Mucosa of stomach (tissue), 1 donor: ENCODE data around the gene RELCH.
"Not testable (repeated sequence)": the region's sequence is repeated elsewhere in the genome, so short reads cannot be mapped to it uniquely, and the experiment has no call there.

Source experiments
- H3K27me3 ChIP-seq: one replicate; pipeline ENCODE4 v1.7.0; 2013; ENCODE audit warnings: mild to moderate bottlenecking, low read length; ENCODE audit not compliant: control insufficient read depth, insufficient read depth
- H3K36me3 ChIP-seq: one replicate; pipeline ENCODE4 v1.7.0; 2013; ENCODE audit warnings: low read length; ENCODE audit not compliant: control insufficient read depth, insufficient read depth
- H3K4me1 ChIP-seq: one replicate; pipeline ENCODE4 v1.7.0; 2013; ENCODE audit warnings: mild to moderate bottlenecking, low read length; ENCODE audit not compliant: control insufficient read depth, insufficient read depth
- H3K4me3 ChIP-seq: one replicate; pipeline ENCODE4 v1.7.0; 2013; ENCODE audit warnings: low read length
- H3K9ac ChIP-seq: one replicate; pipeline ENCODE4 v1.7.0; 2013; ENCODE audit warnings: mild to moderate bottlenecking, low read length, moderate library complexity
- H3K9me3 ChIP-seq: one replicate; pipeline ENCODE4 v1.7.0; 2013; ENCODE audit warnings: mild to moderate bottlenecking, low read length, moderate library complexity; ENCODE audit not compliant: control insufficient read depth
- donor health status: Pancreatic carcinoma.

Gene RELCH

DNA sequence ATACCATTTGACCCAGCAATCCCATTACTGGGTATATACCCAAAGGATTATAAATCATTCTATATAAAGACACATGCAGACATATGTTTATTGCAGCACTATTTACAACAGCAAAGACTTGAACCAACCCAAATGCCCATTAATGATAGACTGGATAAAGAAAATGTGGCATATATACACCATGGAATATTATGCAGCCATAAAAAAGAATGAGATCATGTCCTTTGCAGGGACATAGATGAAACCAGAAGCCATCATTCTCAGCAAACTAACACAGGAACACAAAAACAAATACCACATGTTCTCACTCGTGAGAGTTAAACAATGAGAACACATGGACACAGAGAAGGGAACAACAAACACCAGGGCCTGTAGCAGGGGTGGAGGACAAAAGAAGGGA lies 20.5 kb upstream of the RELCH start:
- not testable (repeated sequence) for H3K4me1 ChIP-seq, H3K9me3 ChIP-seq

DNA sequence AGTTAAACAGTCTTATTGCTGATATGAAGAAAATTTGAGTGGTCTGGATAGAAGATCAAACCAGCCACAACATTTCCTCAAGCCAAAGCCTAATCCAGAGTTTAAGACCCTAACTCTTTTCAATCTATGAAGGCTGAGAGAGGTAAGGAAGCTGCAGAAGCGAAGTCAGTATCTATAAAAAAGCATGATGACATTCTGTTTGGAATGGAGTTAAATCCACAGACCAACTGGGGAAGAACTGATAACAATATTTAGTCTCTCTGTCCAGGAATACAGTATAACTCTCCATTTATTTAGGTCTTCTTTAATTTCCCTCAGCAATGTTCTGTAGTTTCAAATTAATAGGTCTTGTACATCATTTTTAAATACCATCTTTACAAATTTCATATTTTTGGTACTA lies 16.2 kb upstream of the RELCH start:
- no peaks in the 10 kb centered on the region for H3K27me3 ChIP-seq
- H3K36me3 ChIP-seq = no peaks in the 10 kb centered on the region
- no peak overlapping the region for H3K4me3 ChIP-seq
- H3K9ac ChIP-seq = no peak overlapping the region
- H3K9me3 ChIP-seq = no peaks in the 10 kb centered on the region
- H3K4me1 ChIP-seq = no peaks in the 10 kb centered on the region

More for the DNA sequence above, 20.5 kb upstream of the RELCH start:
- H3K4me3 ChIP-seq, H3K36me3 ChIP-seq, H3K9ac ChIP-seq, H3K27me3 ChIP-seq: not testable (repeated sequence)

DNA sequence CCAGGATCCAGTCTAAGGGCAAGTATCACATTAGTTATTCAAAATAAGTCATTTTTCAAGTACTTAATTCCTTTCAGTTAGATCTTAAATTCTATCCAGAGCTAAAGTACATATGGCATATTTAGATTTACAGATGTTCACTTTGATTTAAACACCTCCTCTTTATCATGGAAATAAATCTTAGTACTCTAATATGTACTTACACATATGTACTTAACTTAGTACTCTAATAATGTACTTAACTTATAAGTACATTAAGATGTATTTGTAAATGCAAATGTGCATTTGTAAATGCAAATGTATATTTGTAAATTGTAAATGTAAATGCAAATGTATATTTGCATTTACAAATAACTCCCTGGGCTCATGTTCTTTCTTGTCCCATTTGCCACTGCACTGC lies 14.8 kb upstream of the RELCH start:
- Histone ChIP-seq H3K27me3 (no peaks in the 10 kb centered on the region), H3K9ac (no peak overlapping the region)

DNA sequence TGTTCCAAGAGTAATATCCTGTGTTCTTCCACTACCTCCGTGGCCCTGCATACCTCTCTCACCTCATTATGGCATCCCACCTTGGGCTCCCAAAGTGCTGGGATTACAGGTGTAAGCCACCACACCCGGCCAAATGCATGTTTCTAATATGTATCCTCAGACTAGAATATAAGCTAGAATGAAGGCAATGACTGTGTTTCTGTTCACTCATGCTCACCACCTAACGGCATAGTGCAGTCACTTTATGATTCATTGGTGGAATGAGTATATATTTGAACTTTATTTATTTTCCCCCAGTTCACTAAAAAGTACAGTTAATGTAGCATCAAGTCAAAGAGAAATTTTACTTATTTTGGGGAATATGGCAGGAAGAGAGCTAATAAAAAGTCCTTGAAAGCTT lies 11.5 kb upstream of the RELCH start:
- Histone ChIP-seq H3K9me3 (no peaks in the 10 kb centered on the region), H3K36me3 (no peaks in the 10 kb centered on the region), H3K9ac (no peak overlapping the region), H3K4me3 (no peak overlapping the region), H3K27me3 (no peaks in the 10 kb centered on the region), H3K4me1 (no peaks in the 10 kb centered on the region)

More for the DNA sequence above, 14.8 kb upstream of the RELCH start:
- Histone ChIP-seq H3K36me3 (no peaks in the 10 kb centered on the region), H3K4me3 (no peak overlapping the region), H3K9me3 (no peaks in the 10 kb centered on the region), H3K4me1 (no peaks in the 10 kb centered on the region)

DNA sequence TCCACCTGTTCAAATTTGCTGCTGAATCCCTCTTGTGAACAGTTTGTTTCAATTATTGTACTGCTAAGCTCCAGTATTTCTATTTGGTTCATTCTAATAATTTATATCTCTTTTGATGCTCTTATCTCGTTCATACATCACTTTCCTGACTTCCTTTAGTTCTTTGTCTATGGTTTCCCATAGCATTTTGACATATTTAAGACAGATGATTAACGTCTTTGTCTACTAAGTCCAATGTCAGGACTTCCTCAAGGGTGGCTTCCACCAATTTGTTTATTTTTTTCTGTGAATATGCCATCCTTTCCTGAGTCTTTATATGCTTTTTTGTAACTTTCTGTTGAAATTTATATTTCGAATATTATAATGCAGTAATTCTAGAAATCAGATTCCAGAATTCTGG lies 9.8 kb upstream of the RELCH start:
- no peak overlapping the region for H3K9ac ChIP-seq
- H3K4me3 ChIP-seq = no peak overlapping the region
- H3K4me1 ChIP-seq = no peaks in the 10 kb centered on the region
- H3K9me3 ChIP-seq = no peaks in the 10 kb centered on the region
- no peaks in the 10 kb centered on the region for H3K27me3 ChIP-seq
- H3K36me3 ChIP-seq = no peaks in the 10 kb centered on the region

DNA sequence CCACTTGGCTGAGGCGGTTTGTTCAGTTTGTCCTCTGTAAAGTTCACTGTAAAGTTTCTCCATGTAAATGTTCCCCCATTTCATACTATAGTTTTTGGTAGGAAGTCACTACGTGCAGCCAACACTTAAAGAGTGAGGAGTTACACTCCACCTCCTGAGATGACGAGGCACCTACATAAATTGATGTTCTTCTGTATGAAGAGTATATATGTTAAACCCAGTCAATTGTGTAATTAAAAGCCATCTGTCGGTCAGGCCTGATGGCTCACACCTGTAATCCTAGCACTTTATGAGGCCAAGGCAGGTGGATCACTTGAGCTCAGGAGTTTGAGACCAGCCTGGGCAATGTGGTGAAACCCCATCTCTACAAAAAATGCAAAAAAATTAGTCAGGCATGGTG lies 7.8 kb upstream of the RELCH start:
- no peak overlapping the region for H3K4me3 ChIP-seq
- H3K9ac ChIP-seq = no peak overlapping the region
- no peaks in the 10 kb centered on the region for H3K4me1 ChIP-seq
- no peaks in the 10 kb centered on the region for H3K9me3 ChIP-seq
- no peaks in the 10 kb centered on the region for H3K36me3 ChIP-seq
- no peaks in the 10 kb centered on the region for H3K27me3 ChIP-seq

DNA sequence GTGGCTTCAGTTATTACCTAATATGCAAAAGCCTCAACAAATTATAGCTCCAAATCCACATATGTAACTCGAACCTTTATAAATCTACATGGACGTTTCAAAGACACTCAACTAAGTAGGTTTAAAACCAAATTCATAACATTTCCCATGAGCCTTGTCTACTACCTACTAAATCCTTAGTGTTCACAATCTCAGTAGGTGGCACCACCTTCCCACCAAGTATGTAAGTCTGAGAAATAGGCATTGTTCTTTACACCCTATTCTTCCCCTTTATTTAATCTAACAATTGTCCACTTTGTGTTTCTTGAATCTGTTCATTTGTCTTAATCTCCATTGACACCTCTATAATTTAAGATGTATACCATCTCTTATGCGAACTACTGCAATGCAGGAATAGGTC lies 4.8 kb upstream of the RELCH start:
- H3K9me3 ChIP-seq = no peaks in the 10 kb centered on the region
- H3K4me1 ChIP-seq = no peaks in the 10 kb centered on the region
- H3K36me3 ChIP-seq = no peaks in the 10 kb centered on the region
- no peak overlapping the region for H3K4me3 ChIP-seq
- no peak overlapping the region for H3K9ac ChIP-seq
- no peaks in the 10 kb centered on the region for H3K27me3 ChIP-seq

DNA sequence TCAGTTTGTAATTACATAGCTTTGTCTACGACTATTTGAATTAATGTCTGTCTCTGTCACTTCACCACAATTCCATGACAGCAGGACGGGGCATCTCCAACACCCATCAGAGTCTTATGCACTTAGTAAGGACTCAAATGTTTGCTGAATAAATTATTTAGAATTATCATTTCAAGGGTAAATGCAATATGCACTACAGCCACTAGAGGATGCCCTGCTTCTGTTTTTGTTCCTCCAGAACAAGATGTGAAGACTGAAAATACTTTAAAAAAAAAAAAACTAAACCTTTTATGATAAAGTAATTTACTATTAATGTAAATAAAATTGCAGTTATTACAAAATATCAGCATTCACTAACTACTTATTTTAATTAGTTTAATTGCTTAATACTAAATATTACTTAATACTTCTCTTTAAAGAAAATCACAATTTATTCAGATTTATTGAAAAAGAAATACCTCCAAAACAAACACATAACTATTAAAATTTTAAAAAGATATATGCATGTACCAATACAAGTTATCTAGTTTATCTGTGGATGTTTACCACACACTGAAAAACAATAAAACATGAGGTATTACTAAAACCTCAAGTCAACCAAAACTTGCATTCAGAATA lies 3.4 kb upstream of the RELCH start:
- Histone ChIP-seq H3K9ac (no peak overlapping the region), H3K36me3 (no peaks in the 10 kb centered on the region), H3K4me3 (no peak overlapping the region), H3K4me1 (no peaks in the 10 kb centered on the region), H3K9me3 (no peaks in the 10 kb centered on the region), H3K27me3 (no peaks in the 10 kb centered on the region)

DNA sequence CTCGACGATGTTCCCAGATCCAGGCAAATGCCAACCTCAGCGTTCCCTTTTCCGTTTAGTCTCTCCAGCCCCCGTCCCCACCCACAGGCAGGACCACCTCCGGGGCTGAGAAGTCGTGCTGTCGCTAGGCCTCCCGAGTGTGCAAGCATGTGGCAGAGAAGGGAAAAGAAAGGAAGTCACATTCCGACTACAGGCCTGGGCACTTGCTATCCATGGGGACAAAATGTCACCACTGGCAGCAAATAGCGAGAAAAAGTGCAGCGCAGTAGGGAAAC lies 619 bp upstream of the RELCH start:
- H3K4me1 ChIP-seq = peaks cover 4% of the 10 kb centered on the region
- H3K27me3 ChIP-seq = no peaks in the 10 kb centered on the region
- H3K9ac ChIP-seq = peak overlapping the region; percentile 82
- no peaks in the 10 kb centered on the region for H3K36me3 ChIP-seq
- peak overlapping the region; percentile 99 for H3K4me3 ChIP-seq
- no peaks in the 10 kb centered on the region for H3K9me3 ChIP-seq

DNA sequence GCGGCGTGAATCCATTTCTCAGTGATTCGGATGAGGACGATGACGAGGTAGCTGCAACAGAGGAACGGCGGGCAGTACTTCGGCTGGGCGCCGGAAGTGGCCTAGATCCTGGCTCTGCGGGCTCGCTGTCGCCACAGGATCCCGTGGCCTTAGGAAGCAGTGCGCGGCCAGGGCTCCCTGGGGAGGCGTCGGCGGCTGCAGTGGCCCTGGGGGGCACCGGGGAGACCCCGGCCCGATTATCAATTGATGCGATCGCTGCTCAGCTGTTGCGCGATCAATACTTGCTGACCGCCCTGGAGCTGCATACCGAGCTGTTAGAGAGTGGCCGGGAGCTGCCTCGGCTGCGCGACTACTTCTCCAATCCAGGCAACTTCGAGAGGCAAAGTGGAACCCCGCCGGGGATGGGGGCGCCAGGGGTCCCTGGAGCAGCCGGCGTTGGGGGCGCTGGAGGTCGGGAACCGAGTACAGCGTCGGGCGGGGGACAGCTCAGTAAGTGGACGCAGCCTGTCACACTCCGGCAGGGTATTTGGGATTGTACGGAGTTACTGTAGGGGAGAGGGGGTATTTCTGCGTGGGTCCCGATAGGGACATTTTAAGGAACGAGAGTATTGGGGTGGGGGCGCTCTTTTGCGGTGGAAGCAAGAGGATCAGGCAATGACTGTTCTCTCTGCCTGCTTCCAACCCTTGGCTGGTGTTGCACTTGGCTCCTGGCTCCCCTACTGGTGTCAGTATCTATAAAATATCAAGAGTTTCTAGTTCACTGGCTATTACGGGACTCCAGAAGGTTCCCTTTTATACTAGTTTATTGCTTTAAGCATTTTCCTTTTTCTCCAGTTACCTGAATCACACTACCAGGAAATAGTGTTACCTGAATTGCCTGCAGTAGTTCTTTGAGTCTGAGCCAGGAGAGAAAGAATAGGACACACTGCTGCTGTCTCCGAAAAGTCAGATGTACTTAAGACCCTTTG lies 772 bp downstream of the RELCH start:
- H3K9ac ChIP-seq = peak overlapping the region; percentile 96
- H3K4me1 ChIP-seq = peaks cover 4% of the 10 kb centered on the region

DNA sequence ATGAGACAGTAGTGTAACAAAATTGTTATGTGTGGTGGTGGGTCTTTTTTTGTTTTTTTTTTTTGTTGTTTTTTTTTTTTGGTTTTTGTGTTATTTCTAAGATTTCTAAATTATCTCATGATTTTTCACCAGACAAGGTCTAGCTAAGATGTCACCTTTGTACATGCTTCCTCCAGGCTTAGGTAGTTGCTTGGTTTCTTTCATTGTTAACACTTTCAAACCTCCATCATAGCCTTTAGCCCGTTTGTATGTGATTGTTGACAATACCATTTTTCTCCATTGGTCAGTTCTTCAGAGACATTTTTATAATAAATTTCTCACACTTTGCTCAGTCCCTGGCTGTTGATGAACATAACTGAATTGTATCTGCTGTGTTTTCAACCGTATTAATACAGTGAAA lies 2.2 kb downstream of the RELCH start:
- H3K9ac ChIP-seq = no peak overlapping the region
- H3K4me3 ChIP-seq = no peak overlapping the region
- H3K27me3 ChIP-seq = no peaks in the 10 kb centered on the region
- H3K4me1 ChIP-seq = peaks cover 4% of the 10 kb centered on the region
- H3K9me3 ChIP-seq = no peaks in the 10 kb centered on the region
- no peaks in the 10 kb centered on the region for H3K36me3 ChIP-seq

More for the DNA sequence above, 772 bp downstream of the RELCH start:
- no peaks in the 10 kb centered on the region for H3K27me3 ChIP-seq
- H3K36me3 ChIP-seq = no peaks in the 10 kb centered on the region
- peak overlapping the region; percentile 99 for H3K4me3 ChIP-seq
- H3K9me3 ChIP-seq = no peaks in the 10 kb centered on the region

DNA sequence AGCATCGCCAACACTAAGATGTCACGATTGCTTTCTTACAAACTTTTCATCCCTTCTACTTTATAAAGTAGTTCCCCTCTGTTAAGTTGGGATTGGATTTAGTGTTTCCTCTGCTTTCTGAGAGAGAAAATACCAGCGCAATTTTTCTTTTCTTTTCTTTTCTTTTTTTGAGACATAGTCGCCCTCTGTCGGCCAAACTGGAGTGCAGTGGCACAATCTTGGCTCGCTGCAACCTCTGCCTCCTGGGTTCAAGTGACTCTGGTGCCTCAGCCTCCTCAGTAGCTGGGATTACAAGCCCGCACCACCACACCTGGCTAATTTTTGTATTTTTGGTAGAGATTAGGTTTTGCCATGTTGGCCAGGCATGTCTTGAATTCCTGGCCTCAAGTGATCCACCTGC lies 9.0 kb downstream of the RELCH start:
- Histone ChIP-seq H3K9ac (no peak overlapping the region), H3K4me1 (peaks cover 6% of the 10 kb centered on the region)

More for the DNA sequence above, 9.0 kb downstream of the RELCH start:
- no peaks in the 10 kb centered on the region for H3K27me3 ChIP-seq
- no peaks in the 10 kb centered on the region for H3K9me3 ChIP-seq
- no peaks in the 10 kb centered on the region for H3K36me3 ChIP-seq
- no peak overlapping the region for H3K4me3 ChIP-seq
